Gastrocnemius medialis (tissue), 4 donors: ENCODE measurements around the gene ANKS1B. TPM values are rescaled to one million over a fixed set of nuclear protein-coding genes. Genes with fewer than 3 reads are reported as not detected.

Experiments
- ATAC-seq, 2 donors: fragments of 150-250 bp; one replicate each; pipeline ENCODE4 v1.9.1; 2016
- DNase-seq, 2 donors: peaks; one replicate each; pipeline ENCODE4 v3.0.0-alpha.2; 2019
- H3K27ac ChIP-seq, 4 donors: fragments of 200-600 bp; sonication (generic); 1 replicate in 1 of 4; 2 replicates in 3 of 4; pipeline ENCODE4 v1.5.1; 2016 to 2018; ENCODE audit warnings: mild to moderate bottlenecking in 2 of 4, moderate library complexity in 1 of 4
- H3K27me3 ChIP-seq, 3 donors: fragments of 200-600 bp; sonication (generic) in 2 of 3; 1 replicate in 1 of 3; 2 replicates in 2 of 3; pipeline versions ENCODE4 v1.5.1 to v1.6.0; 2016 to 2019; ENCODE audit warnings: mild to moderate bottlenecking in 1 of 3, moderate library complexity in 1 of 3
- H3K36me3 ChIP-seq, 2 donors: fragments of 200-600 bp; sonication (generic) in 1 of 2; one replicate each; pipeline ENCODE4 v1.5.1; 2017 to 2018
- H3K4me1 ChIP-seq, 2 donors: fragments of 200-600 bp; sonication (generic) in 1 of 2; one replicate each; pipeline ENCODE4 v1.5.1; 2016 to 2017; ENCODE audit warnings: mild to moderate bottlenecking in 2 of 2
- H3K4me3 ChIP-seq, 4 donors: fragments of 200-600 bp; sonication (generic) in 3 of 4; 1 replicate in 1 of 4; 2 replicates in 3 of 4; pipeline ENCODE4 v1.5.1; 2016 to 2019; ENCODE audit warnings: mild to moderate bottlenecking in 2 of 4
- H3K9me3 ChIP-seq, 3 donors: fragments of 200-600 bp; sonication (generic) in 2 of 3; 1 replicate in 1 of 3; 2 replicates in 2 of 3; pipeline ENCODE4 v1.5.1; 2016 to 2019
- POLR2A ChIP-seq, 2 donors: fragments of 450-650 bp; IDR thresholded peaks; one replicate each; pipeline ENCODE4 v1.6.1; 2017; ENCODE audit warnings: antibody characterized with exemption in 2 of 2, mild to moderate bottlenecking in 2 of 2, moderate library complexity in 2 of 2
- in situ Hi-C, 4 donors: fragments of 200-750 bp; cut with MboI; loops; one replicate each; pipeline versions ENCODE4 v1.15.0 to v1.8.0; 2017; ENCODE audit warnings: low sequenced_read_pairs in 4 of 4
- intact Hi-C: fragments of 100-400 bp; cut with DNase I; formaldehyde crosslinking; loops from one replicate; pipeline ENCODE4 v1.15.1; 2023; ENCODE audit warnings: low total_unique reads
- total RNA-seq, 4 donors: library from RNA; depleted of rRNA; stranded (reverse); fragments of >200 nt; gene quantifications; one replicate each; pipeline versions ENCODE4 v1.1.0 to v1.2.3, GENCODE V29; 2016
- TF ChIP-seq, protein P1 (sequence below), 5 experiments: fragments of 450-650 bp in 3 of 5; fragments of 200-600 bp in 2 of 5; sonication (generic) in 2 of 5; IDR thresholded peaks in 4 of 5; conservative IDR thresholded peaks in 1 of 5; 1 replicate in 4 of 5; 2 replicates in 1 of 5; pipeline ENCODE4 v1.5.1; 2016 to 2019; ENCODE audit warnings: antibody characterized with exemption in 5 of 5, mild to moderate bottlenecking in 3 of 5, moderate library complexity in 3 of 5

The ANKS1B gene
- total RNA-seq, 4 donors from 2014 or later = 3.9 to 14.5 (median 5.7) TPM

DNA sequence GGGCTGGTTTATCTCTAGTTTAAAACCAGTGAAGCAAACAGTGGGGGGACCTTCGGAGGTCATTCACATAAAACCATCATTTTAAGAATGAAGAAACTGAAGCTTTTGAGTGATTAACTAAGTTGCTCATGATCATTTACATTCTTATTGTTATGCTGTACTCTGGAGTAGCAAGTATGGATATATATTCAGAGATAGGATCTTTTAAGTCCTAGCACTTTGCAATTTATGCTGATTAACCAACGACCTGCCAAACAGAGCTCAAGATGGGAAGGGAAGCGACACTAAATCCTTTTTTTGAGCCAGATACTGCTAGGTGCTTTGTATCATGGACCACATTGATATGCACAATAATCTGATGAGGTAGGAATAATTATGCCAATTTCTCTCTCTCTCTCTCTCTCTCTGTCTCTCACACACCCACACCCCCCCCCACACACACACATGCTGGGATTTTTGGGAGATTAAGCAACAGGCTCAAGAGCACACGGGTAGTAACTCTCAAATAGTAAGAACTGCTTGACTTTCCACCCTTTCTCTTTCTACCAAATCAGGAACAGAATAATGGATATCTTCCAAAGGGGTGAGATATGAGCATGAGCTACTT lies 1036.3 kb downstream of the ANKS1B start:
- H3K9me3 ChIP-seq = no peaks in the 10 kb centered on the region
- no peaks in the 10 kb centered on the region for H3K27me3 ChIP-seq
- H3K4me1 ChIP-seq = no peaks in the 10 kb centered on the region
- H3K36me3 ChIP-seq = no peaks in the 10 kb centered on the region
- intact Hi-C loops = no loop called here
- in situ Hi-C loops = no loop called here
- TF ChIP-seq POLR2A (IDR thresholded peaks at IDR 0.05) = no peak
- TF ChIP-seq, protein P1, sequence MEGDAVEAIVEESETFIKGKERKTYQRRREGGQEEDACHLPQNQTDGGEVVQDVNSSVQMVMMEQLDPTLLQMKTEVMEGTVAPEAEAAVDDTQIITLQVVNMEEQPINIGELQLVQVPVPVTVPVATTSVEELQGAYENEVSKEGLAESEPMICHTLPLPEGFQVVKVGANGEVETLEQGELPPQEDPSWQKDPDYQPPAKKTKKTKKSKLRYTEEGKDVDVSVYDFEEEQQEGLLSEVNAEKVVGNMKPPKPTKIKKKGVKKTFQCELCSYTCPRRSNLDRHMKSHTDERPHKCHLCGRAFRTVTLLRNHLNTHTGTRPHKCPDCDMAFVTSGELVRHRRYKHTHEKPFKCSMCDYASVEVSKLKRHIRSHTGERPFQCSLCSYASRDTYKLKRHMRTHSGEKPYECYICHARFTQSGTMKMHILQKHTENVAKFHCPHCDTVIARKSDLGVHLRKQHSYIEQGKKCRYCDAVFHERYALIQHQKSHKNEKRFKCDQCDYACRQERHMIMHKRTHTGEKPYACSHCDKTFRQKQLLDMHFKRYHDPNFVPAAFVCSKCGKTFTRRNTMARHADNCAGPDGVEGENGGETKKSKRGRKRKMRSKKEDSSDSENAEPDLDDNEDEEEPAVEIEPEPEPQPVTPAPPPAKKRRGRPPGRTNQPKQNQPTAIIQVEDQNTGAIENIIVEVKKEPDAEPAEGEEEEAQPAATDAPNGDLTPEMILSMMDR (IDR thresholded peaks at IDR 0.05 in 4 of 5, conservative IDR thresholded peaks at IDR 0.05 in 1 of 5) = no peak
- H3K4me3 ChIP-seq = no peak overlapping the region
- no peak overlapping the region for H3K27ac ChIP-seq
- ATAC-seq = no peak
- DNase-seq = no peak

DNA sequence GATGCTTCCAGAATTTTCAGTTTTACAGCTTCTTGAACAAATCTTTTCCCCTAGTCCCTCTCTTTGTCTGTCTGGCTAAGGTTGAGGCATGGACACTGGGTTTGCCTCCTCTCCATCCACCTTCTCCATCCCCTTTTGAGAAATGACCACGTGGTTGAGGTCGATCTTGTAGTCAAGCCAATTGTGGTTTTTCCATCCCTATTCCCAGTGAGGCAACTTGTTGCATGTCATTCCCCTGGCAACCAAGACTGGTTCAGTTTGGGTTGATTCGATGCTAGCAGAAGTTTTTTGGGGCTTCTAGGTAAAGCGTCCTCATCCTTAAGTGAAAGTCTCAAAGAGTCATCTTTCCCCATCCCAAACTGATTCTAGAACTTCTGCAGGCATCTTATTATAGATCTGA lies 1038.9 kb downstream of the ANKS1B start:
- Histone ChIP-seq H3K27ac (no peak overlapping the region), H3K4me1 (no peaks in the 10 kb centered on the region), H3K27me3 (no peaks in the 10 kb centered on the region), H3K4me3 (no peak overlapping the region), H3K36me3 (no peaks in the 10 kb centered on the region), H3K9me3 (no peaks in the 10 kb centered on the region)
- DNase-seq (no peak), ATAC-seq (no peak)
- in situ Hi-C loops = no loop called here
- TF ChIP-seq, protein P1 (IDR thresholded peaks at IDR 0.05 in 4 of 5, conservative IDR thresholded peaks at IDR 0.05 in 1 of 5) = no peak
- no peak for TF ChIP-seq POLR2A (IDR thresholded peaks at IDR 0.05)
- intact Hi-C loops = no loop called here

DNA sequence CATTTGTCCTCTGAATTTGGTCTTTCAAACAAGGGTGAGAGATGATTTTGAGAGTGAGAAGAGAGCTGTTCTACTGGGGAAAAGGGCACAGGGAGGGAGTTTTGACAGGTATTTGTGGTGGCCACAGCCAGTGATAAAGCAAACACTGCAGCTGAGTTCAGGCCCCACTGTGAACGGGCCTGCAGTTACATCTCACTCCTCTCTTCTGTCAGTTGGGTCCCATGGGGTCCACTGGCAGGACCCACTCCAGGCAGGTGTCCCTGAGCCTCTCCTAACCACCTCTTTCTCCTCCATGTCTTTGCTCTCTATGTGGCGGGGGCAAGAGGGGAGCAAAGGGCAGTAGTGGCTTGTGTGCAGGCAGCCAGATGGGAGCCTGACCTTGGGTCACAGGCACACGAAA lies 1044.8 kb downstream of the ANKS1B start:
- ATAC-seq (no peak), DNase-seq (no peak)
- Histone ChIP-seq H3K36me3 (no peaks in the 10 kb centered on the region), H3K9me3 (no peaks in the 10 kb centered on the region), H3K4me1 (no peaks in the 10 kb centered on the region), H3K27me3 (no peaks in the 10 kb centered on the region), H3K4me3 (no peak overlapping the region), H3K27ac (no peak overlapping the region)
- intact Hi-C loops = no loop called here
- in situ Hi-C loops = no loop called here
- no peak for TF ChIP-seq POLR2A (IDR thresholded peaks at IDR 0.05)
- TF ChIP-seq, protein P1 (IDR thresholded peaks at IDR 0.05 in 4 of 5, conservative IDR thresholded peaks at IDR 0.05 in 1 of 5) = no peak

DNA sequence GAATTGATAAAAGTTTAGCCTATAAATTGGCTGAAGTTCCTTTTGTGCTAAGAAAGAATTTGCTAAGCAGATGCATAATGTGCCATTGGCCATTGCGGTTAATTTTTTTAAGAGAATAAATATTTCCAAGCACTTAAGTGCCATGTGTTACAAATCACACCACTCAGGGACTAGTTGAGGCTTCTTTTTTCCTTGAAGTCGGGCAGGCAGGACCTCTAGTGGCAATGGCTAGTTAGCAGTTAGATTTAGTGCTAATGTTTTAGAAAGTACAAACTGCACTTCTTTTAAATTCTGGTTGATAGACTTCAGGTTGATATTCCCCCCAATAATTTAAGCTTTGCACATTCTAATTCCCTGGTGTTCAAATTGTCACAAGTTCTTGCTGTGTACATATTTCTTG lies 1045.4 kb downstream of the ANKS1B start:
- H3K4me3 ChIP-seq = no peak overlapping the region
- H3K9me3 ChIP-seq = no peaks in the 10 kb centered on the region
- H3K36me3 ChIP-seq = no peaks in the 10 kb centered on the region
- in situ Hi-C loops (no loop called here), intact Hi-C loops (no loop called here)
- DNase-seq (no peak), ATAC-seq (no peak)
- H3K27ac ChIP-seq = no peak overlapping the region
- TF ChIP-seq, protein P1 (IDR thresholded peaks at IDR 0.05 in 4 of 5, conservative IDR thresholded peaks at IDR 0.05 in 1 of 5) = no peak
- no peak for TF ChIP-seq POLR2A (IDR thresholded peaks at IDR 0.05)
- H3K4me1 ChIP-seq = no peaks in the 10 kb centered on the region
- H3K27me3 ChIP-seq = no peaks in the 10 kb centered on the region

DNA sequence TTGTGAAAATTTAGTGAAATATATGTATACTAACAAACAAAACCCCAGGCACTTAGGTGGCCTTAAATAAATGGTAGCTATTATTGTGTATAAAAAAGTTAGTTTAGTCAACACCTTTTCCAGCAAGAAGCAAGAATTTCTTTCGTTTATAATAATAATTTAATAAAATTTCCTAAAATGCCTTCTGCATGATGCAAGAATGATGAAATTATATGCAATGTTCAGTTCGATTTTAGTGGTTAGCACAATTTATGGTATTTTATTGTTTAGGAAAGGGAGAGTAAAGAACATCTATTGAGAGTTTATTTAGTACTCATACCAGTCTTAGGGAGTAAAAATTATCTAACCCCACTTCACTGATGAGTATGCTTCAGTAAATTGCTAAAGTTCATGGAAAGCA lies 1048.9 kb downstream of the ANKS1B start:
- no peak for DNase-seq
- in situ Hi-C loops = no loop called here
- intact Hi-C loops = no loop called here
- Histone ChIP-seq H3K36me3 (no peaks in the 10 kb centered on the region), H3K9me3 (no peaks in the 10 kb centered on the region), H3K27me3 (no peaks in the 10 kb centered on the region), H3K4me1 (no peaks in the 10 kb centered on the region), H3K27ac (no peak overlapping the region), H3K4me3 (no peak overlapping the region)
- TF ChIP-seq, protein P1 (IDR thresholded peaks at IDR 0.05 in 4 of 5, conservative IDR thresholded peaks at IDR 0.05 in 1 of 5) = no peak
- no peak for TF ChIP-seq POLR2A (IDR thresholded peaks at IDR 0.05)
- ATAC-seq = no peak
